ENCODE results near the gene ARHGEF2.

GRCh38 chr1:155950829-155951228 lies 27.5 kb downstream of the ARHGEF2 start:
- TF ChIP-seq CTCF (IDR thresholded peaks at IDR 0.05) (no peak), EZH2 (IDR thresholded peaks at IDR 0.05; ENCODE audit: borderline replicate concordance, insufficient read depth, low read depth, low read length, poor library complexity, severe bottlenecking) (no peak)
